HG02571 (cell line): ENCODE results near the gene FRY.

Experiments
- ATAC-seq: cut with Tn5 transposase; IDR thresholded peaks from one replicate; pipeline ENCODE4 v1.9.1; 2021; ENCODE audit warnings: mild to moderate bottlenecking, moderate library complexity; ENCODE audit not compliant: unreplicated experiment

FRY gene

DNA sequence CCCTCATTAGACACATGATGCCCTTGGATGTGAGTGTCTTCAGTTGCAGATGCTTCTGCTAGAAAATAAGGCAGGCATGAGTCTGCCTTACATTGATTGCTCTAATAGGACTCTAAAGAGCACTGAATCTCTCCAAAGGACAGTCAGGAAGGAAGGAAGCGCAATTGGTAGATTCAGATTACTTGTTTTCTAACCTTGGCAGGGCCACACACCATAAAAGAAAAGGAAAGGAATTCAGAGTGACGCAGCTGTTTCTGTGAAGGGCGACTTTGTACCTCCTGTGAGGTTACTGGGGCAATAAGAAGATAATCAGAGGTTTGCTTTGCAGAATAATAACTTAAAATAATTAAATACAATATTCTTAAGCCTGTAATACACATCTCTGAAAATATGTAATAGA lies 48.0 kb downstream of the FRY start:
- no peak for ATAC-seq

DNA sequence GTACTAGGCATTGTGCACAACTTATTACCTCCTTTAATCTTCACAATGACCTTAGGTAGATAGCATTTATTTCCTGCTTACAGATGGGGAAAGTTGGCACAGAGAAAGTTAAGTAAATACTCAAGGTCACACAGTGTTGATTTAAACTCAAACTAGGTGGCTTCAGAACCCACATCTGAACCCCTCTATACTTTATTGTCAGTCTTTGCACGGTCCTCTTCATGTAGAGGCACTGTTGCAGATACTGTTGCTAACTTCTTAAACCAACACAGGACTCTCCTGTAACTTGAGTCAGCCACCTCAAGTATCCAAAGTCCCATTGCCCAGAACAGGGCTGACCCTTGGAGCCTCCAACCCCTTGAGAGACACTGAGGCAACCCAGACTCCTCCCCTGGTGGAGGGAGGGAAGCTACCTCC lies 48.8 kb downstream of the FRY start:
- ATAC-seq = no peak

DNA sequence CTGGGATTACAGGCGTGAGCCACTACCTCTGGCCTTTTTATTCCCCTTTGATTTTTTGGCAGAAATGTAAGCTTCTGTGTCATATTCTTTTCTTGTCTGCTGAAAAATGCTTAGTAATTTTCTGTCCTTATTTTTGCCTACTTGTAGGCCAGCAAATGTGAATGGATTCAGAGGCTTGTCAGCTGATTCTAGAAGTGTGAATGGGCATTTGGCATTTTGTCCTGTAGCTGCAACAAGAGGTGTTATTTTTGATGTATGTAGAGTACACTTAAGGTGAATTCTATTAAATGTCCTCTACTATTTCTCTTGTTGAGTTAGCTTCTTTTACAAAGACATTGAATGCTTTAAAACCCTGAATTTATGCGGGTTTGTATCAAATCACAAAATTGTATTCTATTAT lies 50.0 kb downstream of the FRY start:
- no peak for ATAC-seq

DNA sequence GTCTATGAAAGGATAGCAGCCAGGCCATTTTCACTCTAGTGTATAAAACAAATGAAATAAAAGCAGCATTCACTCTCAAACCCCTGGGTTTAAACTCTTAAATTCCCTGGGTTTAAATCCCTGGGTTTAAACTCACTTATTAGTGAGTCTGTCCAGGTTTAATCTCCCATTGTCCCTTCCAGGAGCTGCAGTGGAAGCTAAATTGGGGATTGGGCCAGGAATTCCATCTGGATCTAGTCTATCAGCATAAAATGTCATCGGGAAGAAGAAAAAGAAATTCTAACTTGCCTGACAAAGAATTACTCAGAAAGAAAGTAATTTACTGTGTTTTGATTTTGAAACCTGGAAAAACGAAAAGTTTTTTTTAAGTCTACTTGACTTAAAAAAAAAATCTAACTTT lies 54.8 kb downstream of the FRY start:
- ATAC-seq = no peak

DNA sequence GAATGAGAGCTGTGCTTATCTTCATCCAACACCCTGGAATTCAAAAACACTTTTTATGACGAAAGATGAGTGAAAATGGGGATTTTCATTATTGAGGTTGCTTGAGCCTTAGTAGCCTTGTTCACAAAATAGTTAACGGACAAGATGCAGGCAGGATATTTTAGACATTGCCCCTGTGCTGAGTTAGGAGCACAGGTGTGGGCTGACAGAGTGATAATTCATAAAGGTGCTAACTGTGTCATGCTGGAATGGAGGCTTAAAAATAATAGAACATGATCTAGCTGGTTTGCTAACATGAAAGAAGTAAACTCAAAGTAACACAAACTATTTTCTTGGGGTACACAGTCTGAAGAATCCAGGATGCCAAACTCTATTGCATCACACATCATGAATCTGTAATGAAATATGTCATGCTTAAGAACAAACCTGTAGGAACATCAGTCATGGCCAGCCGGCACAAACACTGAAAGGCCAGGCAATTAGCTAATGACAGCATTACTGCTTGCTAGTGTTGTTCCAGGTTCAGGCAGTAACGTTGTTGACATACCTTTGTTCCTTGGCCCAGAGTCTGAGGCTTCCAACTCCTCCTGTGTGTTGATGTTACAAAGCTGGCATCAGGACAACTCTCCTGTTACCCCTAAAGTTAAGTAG lies 55.3 kb downstream of the FRY start:
- no peak for ATAC-seq

DNA sequence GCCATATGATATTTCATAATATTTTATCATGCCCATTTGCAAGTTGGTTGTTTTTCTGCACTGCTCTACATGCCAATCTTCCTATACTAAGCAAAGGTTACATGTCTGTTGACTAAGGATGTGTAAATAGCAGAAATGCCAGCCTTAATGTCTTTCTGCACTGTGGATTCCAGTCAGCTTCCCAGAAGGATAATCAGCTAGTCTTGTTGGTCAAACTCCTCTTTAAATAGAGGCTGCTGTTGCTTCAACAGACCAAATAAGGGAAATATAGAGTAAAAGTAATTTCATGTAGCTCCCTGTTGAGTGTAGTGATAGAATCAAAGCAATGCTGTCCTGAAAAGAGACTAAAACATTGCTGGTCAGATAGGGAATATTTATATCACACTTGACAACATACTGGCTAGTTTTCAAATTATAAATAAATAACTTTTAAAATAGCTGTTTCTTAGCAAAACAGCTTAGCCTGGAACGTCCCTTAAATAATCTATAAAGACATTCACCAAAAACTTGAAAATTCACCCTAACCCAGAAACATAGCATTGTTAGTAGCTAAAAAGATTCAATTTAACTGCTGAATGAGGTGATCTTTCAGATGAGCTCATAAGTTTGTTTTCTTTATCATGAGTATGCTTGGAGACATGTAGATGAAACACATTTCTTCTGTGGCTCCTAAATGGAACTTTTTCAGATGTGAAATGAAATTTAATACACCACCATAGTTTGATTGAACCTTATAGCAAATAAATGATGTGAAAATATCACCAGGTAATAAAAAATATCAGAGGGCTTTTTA lies 56.6 kb downstream of the FRY start:
- no peak for ATAC-seq

DNA sequence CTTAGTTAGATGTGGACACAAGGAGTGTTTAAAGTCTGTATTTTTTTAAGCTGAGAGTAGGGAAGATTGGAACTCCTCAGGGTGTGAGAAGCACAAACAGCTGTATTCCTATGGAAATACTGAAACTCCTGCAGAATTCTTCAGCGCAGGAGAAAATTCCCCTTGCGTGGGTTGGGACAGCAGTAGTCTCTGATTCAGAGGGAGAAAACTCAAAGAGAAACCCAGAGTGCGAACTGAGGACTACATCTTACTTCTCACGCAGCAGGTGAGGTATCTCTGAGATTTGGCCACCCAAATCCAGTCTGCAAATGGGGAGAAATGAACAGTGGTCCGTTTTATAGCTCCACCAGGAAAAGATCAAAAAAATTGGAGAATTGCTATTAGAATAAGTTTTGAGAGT lies 60.9 kb downstream of the FRY start:
- ATAC-seq = no peak

DNA sequence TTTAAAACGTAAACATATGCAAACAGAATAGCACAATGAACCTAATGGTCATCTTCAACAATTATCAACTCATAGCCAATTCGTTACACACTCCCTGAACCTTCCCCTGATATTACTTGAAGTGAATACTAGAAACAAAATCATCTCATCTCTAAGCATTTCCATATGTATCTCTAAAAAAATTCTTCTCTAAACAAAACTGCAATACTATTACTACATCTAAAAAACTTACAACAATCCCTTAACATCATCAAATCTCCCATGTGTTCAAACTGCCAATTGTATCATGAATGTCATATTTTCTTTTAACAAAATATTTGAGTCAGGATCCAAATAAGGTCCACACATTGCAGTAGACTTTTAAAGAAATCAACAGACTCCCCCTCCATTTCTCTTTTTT lies 61.4 kb downstream of the FRY start:
- ATAC-seq = no peak

DNA sequence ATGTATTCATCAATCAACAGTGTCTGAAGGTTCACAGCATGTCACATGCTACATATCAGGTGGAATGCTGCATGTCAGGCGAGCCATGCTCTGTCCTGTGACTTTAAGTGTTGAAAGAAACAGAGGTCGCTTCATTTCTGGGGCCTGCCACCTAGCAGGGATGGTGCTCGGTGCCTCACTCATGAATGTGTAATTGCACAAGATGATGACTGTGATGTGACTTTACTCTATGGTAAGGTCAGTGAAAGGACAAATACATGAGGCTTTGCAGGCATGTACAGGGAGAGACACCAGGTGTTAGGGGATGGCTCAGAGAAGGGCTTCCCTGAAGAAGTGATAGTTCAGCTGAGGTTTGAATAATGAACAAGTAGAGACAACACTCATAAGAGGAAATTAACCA lies 66.7 kb downstream of the FRY start:
- no peak for ATAC-seq

DNA sequence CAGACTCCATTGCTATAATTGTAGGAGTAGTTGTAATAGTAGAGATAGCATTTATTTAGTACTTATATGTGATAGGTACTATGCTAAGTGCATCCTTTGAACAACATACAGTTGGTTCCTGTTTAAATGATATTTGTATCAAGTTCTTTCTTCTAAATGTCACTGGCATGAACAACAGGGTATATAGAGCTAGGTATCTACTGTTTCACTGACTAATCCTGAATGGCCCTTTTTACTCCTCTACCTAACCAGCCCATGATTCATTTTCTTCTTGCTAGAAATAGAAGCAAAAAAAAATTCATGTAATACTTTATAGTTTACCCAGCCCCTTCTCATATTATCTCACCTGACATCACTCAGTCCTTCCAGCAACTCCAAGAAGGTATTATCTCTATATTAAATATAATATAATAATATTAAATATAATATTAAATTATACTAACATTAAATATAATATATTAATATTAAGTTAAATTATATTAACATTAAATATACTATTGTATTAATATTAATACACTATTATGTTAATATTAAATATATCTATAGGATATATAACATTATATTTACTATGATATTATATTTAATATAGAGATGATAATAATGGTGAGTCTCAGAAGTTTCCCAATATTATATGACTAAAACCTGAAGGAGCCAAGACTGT lies 74.2 kb downstream of the FRY start:
- ATAC-seq = no peak

DNA sequence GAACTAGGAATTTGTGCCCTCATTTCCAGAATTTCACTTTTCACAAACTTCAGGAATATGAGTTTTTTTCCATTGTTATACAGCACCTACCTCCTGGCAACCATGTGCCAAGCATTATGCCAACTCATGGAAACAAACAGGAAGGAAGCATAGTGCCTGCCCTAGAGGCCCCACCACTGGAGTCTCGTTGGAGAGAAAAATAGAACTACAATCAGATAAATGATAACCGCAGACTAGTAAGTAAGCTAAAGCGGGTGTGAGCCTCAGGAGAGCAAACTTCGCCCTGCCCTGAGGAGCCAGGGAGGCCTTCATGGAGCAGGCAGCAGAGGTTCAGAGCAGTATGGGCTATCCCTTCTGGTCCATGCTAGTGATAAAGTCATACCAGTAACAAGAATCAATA lies 75.9 kb downstream of the FRY start:
- ATAC-seq = no peak

DNA sequence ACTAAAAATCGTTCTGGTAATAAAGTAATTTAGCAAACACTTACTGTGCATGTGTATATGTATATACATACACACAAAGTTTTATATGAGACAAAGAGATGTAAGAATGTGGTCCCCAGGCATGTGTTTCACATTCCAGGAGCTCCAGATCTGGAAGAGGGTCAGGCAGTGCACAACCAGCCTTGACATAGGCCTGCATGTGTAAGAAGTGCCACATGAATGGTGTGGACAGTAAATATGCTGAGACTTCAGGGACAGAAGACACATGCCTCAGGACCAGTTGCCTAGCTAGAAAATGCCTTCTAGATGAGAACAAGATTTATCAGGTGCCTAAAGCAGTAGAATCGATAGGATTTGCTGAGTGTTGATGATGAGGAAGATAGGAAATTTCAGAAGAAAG lies 76.4 kb downstream of the FRY start:
- ATAC-seq = no peak

DNA sequence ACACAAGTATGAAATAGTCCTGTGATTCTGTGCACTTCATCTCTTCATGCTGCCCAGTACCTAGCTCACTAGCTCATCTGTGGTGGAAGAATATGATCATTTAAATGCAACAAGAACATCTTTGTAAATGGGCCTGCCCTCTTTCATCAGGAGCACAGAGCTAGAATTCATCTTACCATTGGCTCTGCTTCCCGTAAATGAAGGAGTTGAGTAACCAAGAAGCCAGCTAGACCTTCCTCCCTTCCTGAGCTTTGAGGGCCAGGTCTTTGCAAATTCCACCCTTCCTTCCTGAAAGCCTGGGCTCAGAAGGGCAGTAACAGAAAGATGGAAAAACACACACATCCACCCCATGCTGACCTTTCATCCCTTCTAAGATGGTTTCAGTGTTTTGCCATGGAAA lies 82.0 kb downstream of the FRY start:
- no peak for ATAC-seq

DNA sequence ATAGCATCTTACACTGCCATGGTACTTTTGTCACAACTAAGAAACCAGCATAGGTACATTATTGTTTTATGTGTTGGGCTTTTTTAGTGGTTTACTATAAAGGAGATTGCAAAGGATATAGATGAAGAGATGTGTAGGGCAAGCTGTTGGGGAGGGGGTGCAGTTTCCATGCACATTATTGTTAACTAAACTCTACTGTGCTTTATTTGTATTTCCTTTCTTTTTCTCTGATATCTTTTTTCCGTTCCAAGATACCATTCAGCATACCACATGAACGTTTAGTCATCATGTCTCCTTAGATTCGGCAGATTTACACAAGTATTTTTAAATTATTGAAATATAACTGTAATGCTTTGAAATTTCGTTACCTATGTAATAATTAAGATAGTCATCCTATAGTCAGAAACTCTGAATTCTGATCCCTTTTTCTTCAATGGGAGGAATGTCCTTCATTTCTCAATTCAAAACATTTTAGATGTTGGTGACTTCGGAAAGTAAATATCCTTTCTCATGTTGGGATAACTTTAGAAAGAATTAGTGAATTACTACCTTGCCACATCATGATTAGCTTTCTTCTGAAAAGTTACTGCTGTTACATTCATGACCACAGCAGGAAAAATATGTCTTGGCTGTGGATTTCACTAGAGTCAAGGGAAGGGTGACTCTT lies 82.8 kb downstream of the FRY start:
- ATAC-seq = no peak

DNA sequence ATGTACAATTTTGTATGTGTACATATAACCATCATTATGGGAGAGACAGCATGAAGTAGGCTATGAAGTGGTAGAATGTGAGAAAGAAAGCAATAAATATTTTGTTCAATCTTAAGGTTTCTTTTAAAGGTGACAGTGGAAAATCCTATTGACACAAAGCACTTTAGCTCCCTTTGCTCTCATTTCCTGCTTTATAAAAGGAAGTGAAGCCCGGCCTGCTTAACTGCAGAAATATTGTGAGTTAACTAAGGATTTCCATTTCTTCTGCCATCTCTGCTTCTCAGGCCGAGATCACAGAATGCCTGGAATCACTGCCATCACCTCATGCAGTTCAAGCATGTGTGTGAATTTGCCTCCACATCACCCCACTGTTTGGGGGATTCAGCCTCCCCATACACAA lies 83.5 kb downstream of the FRY start:
- ATAC-seq = no peak

DNA sequence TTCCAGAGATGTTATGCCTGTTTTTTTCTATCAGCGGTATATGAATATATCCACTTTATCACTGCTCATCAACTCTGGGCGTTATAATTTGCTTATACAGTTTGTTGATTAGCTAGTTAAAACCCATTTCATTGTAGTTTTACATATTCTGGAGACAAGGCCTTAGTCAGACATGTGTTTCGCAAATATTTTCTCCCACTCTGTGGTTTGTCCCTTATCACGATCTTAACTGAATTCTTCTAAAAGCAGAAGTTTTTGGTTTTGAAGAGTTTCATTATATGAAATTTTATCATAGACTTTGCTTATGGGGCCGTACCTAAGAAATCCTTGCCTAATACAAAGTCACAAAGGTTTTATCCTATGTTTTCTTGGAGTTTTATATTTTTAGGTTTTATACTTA lies 84.6 kb downstream of the FRY start:
- no peak for ATAC-seq

DNA sequence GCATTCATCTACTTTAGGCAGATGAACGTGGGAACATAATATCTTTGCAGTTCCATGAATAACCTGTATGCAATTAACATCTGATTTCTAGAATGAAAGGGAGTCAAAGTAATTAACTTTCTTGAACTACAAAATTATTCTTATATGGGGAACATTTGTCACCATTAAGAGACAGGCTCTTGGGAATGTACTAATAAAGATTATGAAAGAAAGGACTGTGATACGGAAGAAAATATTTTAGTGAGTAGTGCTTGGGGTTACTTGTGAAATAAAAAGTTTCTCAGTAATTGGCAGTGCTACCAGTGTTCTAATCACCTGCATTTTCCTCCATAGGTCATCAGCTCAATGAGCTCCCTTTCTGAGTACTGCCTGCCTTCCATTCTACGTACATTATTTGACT lies 85.4 kb downstream of the FRY start:
- ATAC-seq = no peak

DNA sequence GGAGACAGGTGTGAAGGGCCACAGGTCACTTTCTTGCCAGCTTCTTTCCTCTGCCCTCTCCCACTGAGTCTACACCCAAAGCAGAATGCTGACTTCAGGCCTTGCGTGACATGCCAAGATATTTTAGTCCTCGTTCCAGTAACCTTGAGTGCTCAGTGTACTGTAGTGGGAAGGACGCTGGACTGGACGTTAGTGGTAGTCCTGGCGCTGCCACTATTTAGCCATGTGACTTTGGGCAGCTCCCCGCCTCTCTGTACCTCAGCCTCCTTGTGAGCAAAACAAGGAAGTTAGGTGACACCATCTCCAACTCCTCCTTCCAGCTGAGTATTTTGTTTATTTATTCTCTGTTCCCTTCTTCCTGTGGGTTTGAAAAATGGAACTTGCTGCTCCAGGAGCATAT lies 86.1 kb downstream of the FRY start:
- ATAC-seq = no peak

DNA sequence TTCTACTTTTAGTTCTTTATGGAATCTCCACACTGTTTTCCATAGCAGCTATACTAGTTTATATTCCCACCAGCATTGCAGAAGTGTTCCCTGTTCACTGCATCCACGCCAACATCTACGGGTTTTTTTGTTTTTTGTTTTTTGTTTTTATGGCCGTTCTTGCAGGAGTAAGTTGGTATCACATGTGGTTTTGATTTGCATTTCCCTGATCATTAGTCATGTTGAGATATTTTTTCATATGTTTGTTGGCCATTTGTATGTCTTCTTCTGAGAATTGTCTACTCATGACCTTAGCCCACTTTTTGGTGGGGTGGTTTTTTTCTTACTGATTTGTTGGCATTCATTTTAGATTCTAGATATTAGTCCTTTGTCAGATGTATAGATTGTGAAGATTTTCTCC lies 89.7 kb downstream of the FRY start:
- no peak for ATAC-seq

DNA sequence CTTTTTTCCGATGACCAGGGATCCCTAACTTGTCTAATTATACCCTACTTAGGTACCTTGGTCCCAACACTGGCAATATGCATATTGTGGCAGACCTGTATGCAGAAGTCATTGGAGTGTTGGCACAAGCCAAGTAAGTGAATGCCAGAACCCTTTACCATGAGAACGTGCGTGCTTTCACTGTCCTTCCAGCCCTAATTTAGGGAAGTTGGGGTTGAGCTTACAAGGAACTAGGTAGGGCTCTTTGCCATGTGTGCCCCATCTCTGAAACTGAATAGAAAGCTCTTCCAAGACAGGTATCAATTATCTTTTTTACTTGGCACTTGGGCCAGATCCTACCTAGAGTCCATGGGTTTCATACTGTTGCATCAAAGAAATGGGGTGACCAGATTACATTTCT lies 93.2 kb downstream of the FRY start:
- no peak for ATAC-seq

DNA sequence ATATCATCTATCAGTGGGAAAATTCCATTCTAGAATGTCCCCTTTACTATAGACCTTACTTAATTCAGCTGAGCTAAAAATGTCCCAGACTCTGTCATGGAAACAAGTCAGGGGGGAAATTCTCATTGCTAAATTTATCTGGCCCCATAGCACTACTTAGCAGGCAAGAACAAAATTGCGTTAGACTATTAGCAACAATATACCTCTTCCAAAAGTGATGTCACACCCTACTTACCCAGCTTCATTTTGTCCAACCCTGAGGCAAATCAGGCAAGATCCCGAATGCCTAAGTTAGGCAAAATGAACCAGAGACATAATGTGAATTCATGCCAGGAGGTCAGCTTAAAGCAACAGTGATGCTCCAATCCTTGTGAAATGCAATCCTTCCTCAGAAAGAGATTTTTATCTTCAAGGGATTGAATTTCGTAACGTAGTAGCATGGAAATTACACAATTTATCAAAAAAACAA lies 93.7 kb downstream of the FRY start:
- no peak for ATAC-seq

DNA sequence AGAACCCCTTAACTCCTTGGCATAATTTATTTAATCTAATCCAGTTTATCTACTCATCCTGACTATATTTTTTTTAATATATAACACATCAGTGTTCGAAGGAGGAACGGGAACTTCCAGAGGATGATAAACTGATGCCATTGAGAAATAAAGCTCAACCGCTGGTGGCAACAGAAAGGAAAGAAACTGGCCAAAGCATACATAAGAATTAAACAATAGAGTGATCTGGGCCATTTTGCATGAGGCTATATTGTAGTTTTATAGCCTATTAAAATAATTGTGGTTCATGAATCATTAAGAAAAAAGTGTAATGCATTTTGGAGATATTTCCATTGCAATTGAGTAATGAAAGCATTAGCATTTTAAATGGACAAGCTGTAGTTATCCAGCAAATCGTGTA lies 94.2 kb downstream of the FRY start:
- ATAC-seq = no peak
